ENCODE data around the gene HIGD2A.
A peak's percentile ranks its signal among the peaks of the same experiment; 100 is the strongest.

The HIGD2A gene

GRCh38 chr5:176412517-176413254 lies 24.1 kb downstream of the HIGD2A start:
- no peak for DNase-seq
- in situ Hi-C loops (cut with MboI; ENCODE audit: low pct_unique_long_range_greater_than_20kb, low sequenced_read_pairs) = no loop called here

DNA sequence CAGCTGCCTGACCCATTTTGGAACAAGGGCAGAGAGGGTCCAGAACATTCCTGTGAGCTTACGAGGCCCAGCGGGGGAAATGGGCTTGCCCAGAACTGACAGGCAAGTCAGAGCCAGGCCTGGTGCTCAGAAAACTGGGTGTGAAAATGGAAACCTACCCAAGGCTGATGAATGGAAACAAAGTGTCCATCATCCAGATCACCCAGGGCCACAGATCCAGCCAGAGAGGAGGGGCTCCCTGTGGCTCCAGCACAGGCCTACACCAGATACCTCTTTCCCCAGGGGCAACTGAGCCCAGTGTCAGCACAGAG lies 24.7 kb downstream of the HIGD2A start:
- in situ Hi-C loops (cut with MboI; ENCODE audit: low pct_unique_long_range_greater_than_20kb, low sequenced_read_pairs) = no loop called here
- DNase-seq = no peak

- DNase-seq = no peak
- in situ Hi-C loops (cut with MboI; ENCODE audit: low pct_unique_long_range_greater_than_20kb, low sequenced_read_pairs) = no loop called here
These were observed 25.2 kb downstream of the HIGD2A start for GRCh38 chr5:176413709-176414191.

- in situ Hi-C loops (cut with MboI; ENCODE audit: low pct_unique_long_range_greater_than_20kb, low sequenced_read_pairs) = no loop called here
- no peak for DNase-seq
These were observed 26.2 kb downstream of the HIGD2A start for GRCh38 chr5:176414704-176415103.

GRCh38 chr5:176415240-176415951 lies 26.8 kb downstream of the HIGD2A start:
- in situ Hi-C loops (cut with MboI; ENCODE audit: low pct_unique_long_range_greater_than_20kb, low sequenced_read_pairs) = no loop called here
- DNase-seq = peak; percentile 42

- DNase-seq = peak; percentile 88
- in situ Hi-C loops (cut with MboI; ENCODE audit: low pct_unique_long_range_greater_than_20kb, low sequenced_read_pairs) = no loop called here
These were observed 27.7 kb downstream of the HIGD2A start, which contains the start of gene CLTB for GRCh38 chr5:176415952-176416924. Gene CLTB (minus strand): TSS chr5:176416539. CDS start chr5:176416363, 176 bp downstream.

DNA sequence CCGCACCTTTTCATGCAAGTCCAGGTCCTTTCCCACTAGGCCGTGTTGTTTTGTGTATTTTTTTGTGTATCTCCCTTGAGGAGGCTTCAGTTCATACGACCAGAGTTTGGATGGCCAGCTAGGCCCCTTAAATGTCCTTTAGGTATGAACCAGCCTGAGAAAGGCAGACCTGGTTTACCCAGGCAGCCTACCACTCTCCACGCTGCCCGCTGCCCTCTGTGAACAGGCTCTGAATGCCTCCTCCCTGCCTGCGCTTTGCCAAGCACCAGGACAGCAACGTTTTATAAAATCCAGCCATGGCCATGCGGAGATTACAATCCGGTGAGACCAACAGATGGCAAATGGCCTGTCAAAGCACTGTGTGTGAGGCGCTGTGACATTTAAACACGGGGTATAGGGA lies 28.4 kb downstream of the HIGD2A start:
- in situ Hi-C loops (cut with MboI; ENCODE audit: low pct_unique_long_range_greater_than_20kb, low sequenced_read_pairs) = no loop called here
- DNase-seq = no peak

GRCh38 chr5:176418251-176418650 lies 29.7 kb downstream of the HIGD2A start:
- in situ Hi-C loops (cut with MboI; ENCODE audit: low pct_unique_long_range_greater_than_20kb, low sequenced_read_pairs) = no loop called here
- no peak for DNase-seq

- no peak for DNase-seq
- in situ Hi-C loops (cut with MboI; ENCODE audit: low pct_unique_long_range_greater_than_20kb, low sequenced_read_pairs) = no loop called here
These were observed 31.5 kb downstream of the HIGD2A start for GRCh38 chr5:176420086-176420485.

- DNase-seq = no peak
- in situ Hi-C loops (cut with MboI; ENCODE audit: low pct_unique_long_range_greater_than_20kb, low sequenced_read_pairs) = no loop called here
These were observed 32.5 kb downstream of the HIGD2A start for GRCh38 chr5:176420972-176421544.

- in situ Hi-C loops (cut with MboI; ENCODE audit: low pct_unique_long_range_greater_than_20kb, low sequenced_read_pairs) = no loop called here
These were observed 35.6 kb downstream of the HIGD2A start for GRCh38 chr5:176424181-176424580.

DNA sequence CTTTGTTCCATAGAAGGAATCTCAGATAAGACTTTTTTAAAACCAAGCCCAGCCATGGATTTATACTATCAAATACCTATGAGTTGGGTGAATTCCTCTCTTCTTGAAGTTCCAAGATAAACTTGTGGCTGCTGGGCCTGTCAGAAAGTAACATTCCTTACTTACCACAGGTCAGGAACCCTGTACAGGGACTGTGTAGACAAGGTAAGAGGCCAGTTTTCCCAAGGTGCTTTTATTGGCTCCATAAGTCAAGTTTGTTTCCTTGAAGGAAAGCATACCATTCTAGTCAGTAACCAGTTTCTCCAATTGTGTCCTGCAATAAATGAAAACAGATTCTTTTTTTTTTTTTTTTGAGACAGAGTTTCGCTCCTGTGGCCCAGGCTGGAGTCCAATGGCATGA lies 36.6 kb downstream of the HIGD2A start:
- no peak for DNase-seq
- in situ Hi-C loops (cut with MboI; ENCODE audit: low pct_unique_long_range_greater_than_20kb, low sequenced_read_pairs) = no loop called here

More at GRCh38 chr5:176424181-176424580, 35.6 kb downstream of the HIGD2A start:
- no peak for DNase-seq

- DNase-seq = no peak
- in situ Hi-C loops (cut with MboI; ENCODE audit: low pct_unique_long_range_greater_than_20kb, low sequenced_read_pairs) = no loop called here
These were observed 37.2 kb downstream of the HIGD2A start for GRCh38 chr5:176425791-176426190.

DNA sequence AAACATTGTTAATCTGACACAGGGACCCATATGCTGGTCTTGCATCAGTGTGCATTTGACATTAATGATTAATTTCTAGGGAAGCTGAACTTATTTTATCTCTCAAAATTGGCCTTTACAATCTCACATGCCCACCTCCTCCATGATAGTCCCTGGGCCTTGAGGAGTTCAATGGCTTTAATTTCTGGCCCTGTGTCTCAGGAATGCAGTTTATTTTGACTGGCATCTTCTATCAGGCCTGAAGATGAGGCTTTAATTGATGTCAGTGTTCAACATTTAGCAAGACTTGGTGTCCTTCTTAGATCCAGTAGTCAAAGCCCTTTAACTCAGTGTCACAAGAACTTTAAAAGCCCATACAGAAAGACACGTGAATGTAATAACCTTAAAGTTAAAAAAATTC lies 38.3 kb downstream of the HIGD2A start:
- in situ Hi-C loops (cut with MboI; ENCODE audit: low pct_unique_long_range_greater_than_20kb, low sequenced_read_pairs) = no loop called here
- no peak for DNase-seq

- in situ Hi-C loops (cut with MboI; ENCODE audit: low pct_unique_long_range_greater_than_20kb, low sequenced_read_pairs) = no loop called here
- no peak for DNase-seq
These were observed 39.4 kb downstream of the HIGD2A start for GRCh38 chr5:176427971-176428370.

DNA sequence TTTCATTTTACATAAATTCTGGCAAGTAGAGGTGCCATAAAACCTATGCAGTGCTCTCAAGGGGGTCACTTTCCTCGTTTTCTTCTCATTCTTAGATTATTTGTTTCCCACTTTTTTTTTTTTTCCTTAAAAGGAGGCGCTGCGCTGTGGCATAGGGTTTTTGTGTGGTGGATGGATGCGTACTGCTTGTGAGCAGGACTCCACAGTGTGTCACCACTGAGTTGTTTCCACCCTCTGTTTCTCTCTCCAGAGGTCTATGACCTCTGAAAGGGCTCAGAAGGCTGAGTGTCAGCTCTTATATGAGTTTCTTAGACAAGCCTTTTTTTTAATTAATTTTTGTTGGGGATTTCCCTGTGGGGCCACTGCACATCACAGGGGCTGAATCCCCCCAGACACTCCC lies 41.4 kb downstream of the HIGD2A start:
- in situ Hi-C loops (cut with MboI; ENCODE audit: low pct_unique_long_range_greater_than_20kb, low sequenced_read_pairs) = no loop called here
- peak; percentile 36 for DNase-seq

GRCh38 chr5:176432707-176433106 lies 44.2 kb downstream of the HIGD2A start:
- in situ Hi-C loops (cut with MboI; ENCODE audit: low pct_unique_long_range_greater_than_20kb, low sequenced_read_pairs) = no loop called here

GRCh38 chr5:176436656-176437055 lies 48.1 kb downstream of the HIGD2A start:
- DNase-seq = peak; percentile 64
- in situ Hi-C loops (cut with MboI; ENCODE audit: low pct_unique_long_range_greater_than_20kb, low sequenced_read_pairs) = no loop called here

More at GRCh38 chr5:176432707-176433106, 44.2 kb downstream of the HIGD2A start:
- no peak for DNase-seq
